ENCODE measurements around the gene ITGB8. TPM values are rescaled to one million over a fixed set of nuclear protein-coding genes. Genes with fewer than 3 reads are reported as not detected.

Gene ITGB8
- total and polyA plus RNA-seq, 2 of the 4 experiments (the other 2 are of a cell fraction), result 2.6 to 10.2 TPM

GRCh38 chr7:20343205-20343604 lies 12.5 kb downstream of the ITGB8 start:
- H3K79me1 ChIP-seq (ENCODE audit: low read depth in 1 of 2, low read length in 2 of 2), result no peaks in the 10 kb centered on the region
- no peak overlapping the region for H3K27ac ChIP-seq (ENCODE audit: insufficient read depth, low read length)
- WGBS, 2 experiments (ENCODE audit: extremely low coverage in 2 of 2, insufficient read length in 1 of 2), result no CpG with 5 or more reads among the region's 3 CpGs
- intact Hi-C loops (cut with micrococcal nuclease), result no loop called here
- no peak overlapping the region for H3K14ac ChIP-seq (replicated peaks; ENCODE audit: low read depth, low read length)
- no peak overlapping the region for H2BK5ac ChIP-seq (ENCODE audit: low read depth, low read length, poor library complexity, severe bottlenecking)
- no TSS peak for BruUV-seq (replicated peaks)
- no peaks in the 10 kb centered on the region for H3K4me1 ChIP-seq (ENCODE audit: control insufficient read depth, insufficient read depth, low read length)
- H2AK9ac ChIP-seq (replicated peaks; ENCODE audit: low read depth, low read length, poor library complexity), result no peak overlapping the region
- POLR2A ChIA-PET (ENCODE audit: unreplicated experiment), result no interaction called here
- no peak overlapping the region for H4K91ac ChIP-seq (ENCODE audit: insufficient read depth, low read depth, low read length)
- no peak overlapping the region for H2BK15ac ChIP-seq (ENCODE audit: low read depth, low read length)
- no peak overlapping the region for H3K18ac ChIP-seq (ENCODE audit: low read depth, low read length)
- H3K36me3 ChIP-seq (ENCODE audit: control insufficient read depth, insufficient read depth, low read length), result peaks cover 14% of the 10 kb centered on the region
- dilution Hi-C loops (cut with HindIII; ENCODE audit: low sequenced_read_pairs, unreplicated experiment), result no loop called here
- H3K27me3 ChIP-seq (ENCODE audit: control insufficient read depth, insufficient read depth, low read length), result no peaks in the 10 kb centered on the region
- no peak overlapping the region for H3K56ac ChIP-seq (ENCODE audit: extremely low read depth, insufficient read depth, low read length)
- CTCF ChIA-PET, result no interaction called here
- no peak overlapping the region for H2BK20ac ChIP-seq (ENCODE audit: low read depth, low read length)
- no peak overlapping the region for H2BK120ac ChIP-seq (ENCODE audit: low read depth, low read length)
- no peaks in the 10 kb centered on the region for H4K20me1 ChIP-seq (ENCODE audit: insufficient read depth, low read length)
- DNase-seq, result no peak
- no peaks in the 10 kb centered on the region for H3K9me3 ChIP-seq (ENCODE audit: control insufficient read depth, insufficient read depth, low read length)
- no peak for ATAC-seq (ENCODE audit: low read depth)
- no peak overlapping the region for H3K4me3 ChIP-seq (ENCODE audit: insufficient read depth, low read depth, low read length)
- H3K4me2 ChIP-seq (ENCODE audit: low read depth, low read length), result no peak overlapping the region
- H3K9ac ChIP-seq (ENCODE audit: low read depth, low read length), result no peak overlapping the region
- no peak overlapping the region for H2AFZ ChIP-seq (replicated peaks; ENCODE audit: low read length, poor library complexity)
- H4K8ac ChIP-seq (ENCODE audit: low read depth in 2 of 2, low read length in 2 of 2), result no peak overlapping the region
- no peak overlapping the region for H4K5ac ChIP-seq (ENCODE audit: low read depth, low read length)
- in situ Hi-C loops (cut with MboI; ENCODE audit: low sequenced_read_pairs), result no loop called here
- H3K23ac ChIP-seq (ENCODE audit: low read depth, low read length), result no peak overlapping the region
- no peak overlapping the region for H2AK5ac ChIP-seq (ENCODE audit: low read depth, low read length)
- TF ChIP-seq USF2 (IDR thresholded peaks at IDR 0.05; ENCODE audit: low read depth, low read length), result no peak
- TF ChIP-seq ELK1 (IDR thresholded peaks at IDR 0.05; ENCODE audit: borderline replicate concordance, low read depth, low read length), result no peak
- TF ChIP-seq RAD21 (IDR thresholded peaks at IDR 0.05; ENCODE audit: low read length), result peak; percentile 40
- TF ChIP-seq CTCF (conservative IDR thresholded peaks at IDR 0.05; ENCODE audit: low read depth, low read length), result peak; percentile 22; the same call in 1 of the 2 replicates
- H3K4ac ChIP-seq (ENCODE audit: low read depth, low read length), result no peak overlapping the region
- peaks cover 4% of the 10 kb centered on the region; the same call in 1 of the 2 replicates for H3K9me1 ChIP-seq (ENCODE audit: insufficient read depth, low read length)

Data from IMR-90 (cell line).